Fibroblast of lung (primary cell): ENCODE results near the gene MSANTD2.

ENCODE experiments used
- EZH2 ChIP-seq: IDR thresholded peaks from 2 replicates; pipeline ENCODE4 v1.5.1; 2012; ENCODE audit warnings: low read length, control low read depth, mild to moderate bottlenecking; ENCODE audit errors: missing control alignments
- TF ChIP-seq, protein P1 (sequence below), 2 donors: IDR thresholded peaks in 1 of 2; conservative IDR thresholded peaks in 1 of 2; 1 replicate in 1 of 2; 2 replicates in 1 of 2; pipeline ENCODE4 v1.5.1; 2011 to 2012; ENCODE audit warnings: low read length in 2 of 2, control low read depth in 1 of 2, inconsistent platforms in 1 of 2, low read depth in 1 of 2, mild to moderate bottlenecking in 1 of 2

DNA sequence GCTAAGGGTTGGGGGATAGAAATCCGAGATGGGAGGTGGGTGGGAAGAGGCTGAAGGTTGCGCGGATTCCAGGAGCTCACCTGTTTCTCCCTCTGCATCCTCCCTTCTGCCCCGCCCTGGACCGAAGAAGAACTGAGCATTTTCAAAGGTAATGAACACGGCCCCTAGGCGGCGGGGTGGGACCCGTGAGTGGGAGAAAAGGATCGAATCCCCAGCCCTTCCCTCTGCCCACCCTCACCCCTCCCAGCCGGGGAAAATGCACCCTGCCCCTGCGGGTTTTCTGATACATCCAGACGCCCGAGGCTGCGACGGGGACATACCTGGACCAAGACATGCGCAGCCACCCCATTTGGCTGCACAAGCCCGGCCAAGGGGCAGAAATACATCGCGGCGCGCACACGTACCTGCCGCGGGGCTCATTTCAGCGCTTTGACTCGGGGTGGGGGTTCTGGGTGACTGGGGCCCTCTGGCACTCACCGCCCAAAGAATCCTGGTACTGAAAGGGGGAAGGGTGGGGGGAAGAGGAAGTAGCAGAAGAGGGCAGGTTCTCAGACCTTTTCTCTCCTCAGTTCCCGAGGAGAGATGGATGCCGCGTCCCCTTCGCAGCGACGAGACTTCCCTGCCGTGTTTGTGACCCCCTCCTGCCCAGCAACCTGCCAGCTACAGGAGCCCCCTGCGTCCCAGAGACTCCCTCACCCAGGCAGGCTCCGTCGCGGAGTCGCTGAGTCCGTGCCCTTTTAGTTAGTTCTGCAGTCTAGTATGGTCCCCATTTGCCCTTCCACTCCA, 54.2 kb downstream of the MSANTD2 start:
- TF ChIP-seq, protein P1, sequence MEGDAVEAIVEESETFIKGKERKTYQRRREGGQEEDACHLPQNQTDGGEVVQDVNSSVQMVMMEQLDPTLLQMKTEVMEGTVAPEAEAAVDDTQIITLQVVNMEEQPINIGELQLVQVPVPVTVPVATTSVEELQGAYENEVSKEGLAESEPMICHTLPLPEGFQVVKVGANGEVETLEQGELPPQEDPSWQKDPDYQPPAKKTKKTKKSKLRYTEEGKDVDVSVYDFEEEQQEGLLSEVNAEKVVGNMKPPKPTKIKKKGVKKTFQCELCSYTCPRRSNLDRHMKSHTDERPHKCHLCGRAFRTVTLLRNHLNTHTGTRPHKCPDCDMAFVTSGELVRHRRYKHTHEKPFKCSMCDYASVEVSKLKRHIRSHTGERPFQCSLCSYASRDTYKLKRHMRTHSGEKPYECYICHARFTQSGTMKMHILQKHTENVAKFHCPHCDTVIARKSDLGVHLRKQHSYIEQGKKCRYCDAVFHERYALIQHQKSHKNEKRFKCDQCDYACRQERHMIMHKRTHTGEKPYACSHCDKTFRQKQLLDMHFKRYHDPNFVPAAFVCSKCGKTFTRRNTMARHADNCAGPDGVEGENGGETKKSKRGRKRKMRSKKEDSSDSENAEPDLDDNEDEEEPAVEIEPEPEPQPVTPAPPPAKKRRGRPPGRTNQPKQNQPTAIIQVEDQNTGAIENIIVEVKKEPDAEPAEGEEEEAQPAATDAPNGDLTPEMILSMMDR (conservative IDR thresholded peaks at IDR 0.05 in 1 of 2, IDR thresholded peaks at IDR 0.05 in 1 of 2; ENCODE audit: low read depth in 1 of 2, low read length in 2 of 2), result peak; percentile 14 to 44
- no peak for TF ChIP-seq EZH2
